Natural killer cell (primary cell): ENCODE measurements around the gene PRXL2B. TPM values are rescaled to one million over a fixed set of nuclear protein-coding genes. Genes with fewer than 3 reads are reported as not detected.

Experiments
- ATAC-seq, 3 donors: fragments of 150-1000 bp in 2 of 3; fragments of 200-7000 bp in 1 of 3; cut with Tn5 transposase; 1 replicate in 1 of 3; 2 replicates in 2 of 3; pipeline ENCODE4 v1.10.0; 2021; ENCODE audit warnings: mild to moderate bottlenecking in 2 of 3, moderate library complexity in 2 of 3
- DNase-seq, 2 donors: peaks; one replicate each; pipeline versions ENCODE4 v3.0.0 to v3.0.0-alpha.2; 2013 to 2021; ENCODE audit warnings: mixed read lengths in 1 of 2
- H3K27ac ChIP-seq: one replicate; pipeline ENCODE4 v1.5.1; 2013; ENCODE audit warnings: mild to moderate bottlenecking, low read length
- H3K27me3 ChIP-seq: one replicate; pipeline ENCODE4 v1.6.1; 2013; ENCODE audit warnings: low read length; ENCODE audit not compliant: control insufficient read depth, insufficient read depth
- H3K36me3 ChIP-seq: one replicate; pipeline ENCODE4 v1.6.1; 2013; ENCODE audit warnings: low read length; ENCODE audit not compliant: control insufficient read depth, insufficient read depth
- H3K4me1 ChIP-seq: one replicate; pipeline ENCODE4 v1.6.1; 2013; ENCODE audit warnings: low read length; ENCODE audit not compliant: control insufficient read depth, insufficient read depth
- H3K4me3 ChIP-seq: one replicate; pipeline ENCODE4 v1.5.1; 2013; ENCODE audit warnings: low read length
- H3K9me3 ChIP-seq: one replicate; pipeline ENCODE4 v1.6.1; 2013; ENCODE audit warnings: low read length; ENCODE audit not compliant: control insufficient read depth, insufficient read depth
- H3K27ac Mint-ChIP-seq, 2 donors: one replicate each; pipeline ENCODE4 v1.8.0; 2022; ENCODE audit warnings: mild to moderate bottlenecking in 2 of 2, mixed read lengths in 2 of 2, moderate library complexity in 1 of 2
- H3K27me3 Mint-ChIP-seq, 2 donors: one replicate each; pipeline ENCODE4 v1.8.0; 2022; ENCODE audit warnings: low read depth in 2 of 2, mixed read lengths in 2 of 2
- H3K36me3 Mint-ChIP-seq: one replicate; pipeline ENCODE4 v1.8.0; 2022; ENCODE audit warnings: mixed read lengths
- H3K4me1 Mint-ChIP-seq, 2 donors: one replicate each; pipeline ENCODE4 v1.8.0; 2022; ENCODE audit warnings: mixed read lengths in 2 of 2
- H3K4me3 Mint-ChIP-seq: one replicate; pipeline ENCODE4 v1.8.0; 2022; ENCODE audit warnings: mild to moderate bottlenecking, moderate library complexity, mixed read lengths
- H3K9me3 Mint-ChIP-seq, 2 donors: one replicate each; pipeline ENCODE4 v1.8.0; 2022; ENCODE audit warnings: mixed read lengths in 2 of 2
- CTCF ChIP-seq: fragments of 200-600 bp; IDR thresholded peaks from one replicate; pipeline ENCODE4 v1.8.0; 2022; ENCODE audit warnings: antibody characterized with exemption
- WGBS: methylation state at CpG from one replicate; pipeline ENCODE4 v1.1.7; 2013; ENCODE audit warnings: missing lambda C conversion rate; ENCODE audit not compliant: insufficient coverage; 5-methylcytosine and 5-hydroxymethylcytosine counted together
- intact Hi-C: fragments of 100-400 bp; cut with micrococcal nuclease; formaldehyde crosslinking; loops from one replicate; pipeline ENCODE4 v1.14.2; 2022
- total RNA-seq, 4 donors: library from RNA; stranded (reverse); fragments of 120-200 nt in 1 of 4; gene quantifications; one replicate each; pipeline versions ENCODE4 v1.2.3 to v1.2.4, GENCODE V29; 2013 to 2022

PRXL2B gene
- total RNA-seq, 3 donors from 2014 or later (not counting 1 experiment from before 2014, with no cell fraction given) = 11.3 to 15.1 (median 11.6) TPM

- Mint-ChIP-seq H3K4me1 (peaks cover 0 to 9% of the 10 kb centered on the region in 2 donors), H3K4me3 (no peak overlapping the region), H3K27me3 (peaks cover 16 to 17% of the 10 kb centered on the region in 2 donors), H3K9me3 (no peaks in the 10 kb centered on the region), H3K27ac (no peak overlapping the region), H3K36me3 (no peaks in the 10 kb centered on the region)
- Histone ChIP-seq H3K4me1 (peaks cover 11% of the 10 kb centered on the region), H3K4me3 (no peak overlapping the region), H3K9me3 (no peaks in the 10 kb centered on the region), H3K27ac (no peak overlapping the region), H3K36me3 (no peaks in the 10 kb centered on the region), H3K27me3 (no peaks in the 10 kb centered on the region)
- WGBS = 84% methylated on average over 18 of the region's 18 CpGs
- intact Hi-C loops = no loop called here
- ATAC-seq = no peak
- no peak for DNase-seq
- no peak for TF ChIP-seq CTCF
Measured at GRCh38 chr1:2601721-2602303, 15.2 kb downstream of the PRXL2B start.

- no peaks in the 10 kb centered on the region for H3K27me3 ChIP-seq
- DNase-seq = no peak
- H3K27ac ChIP-seq = no peak overlapping the region
- H3K9me3 Mint-ChIP-seq = no peaks in the 10 kb centered on the region
- ATAC-seq = no peak
- no peak overlapping the region for H3K4me3 ChIP-seq
- H3K36me3 Mint-ChIP-seq = no peaks in the 10 kb centered on the region
- 70% methylated on average over 15 of the region's 15 CpGs for WGBS
- H3K4me1 Mint-ChIP-seq = peaks cover 0 to 6% of the 10 kb centered on the region in 2 donors
- H3K27me3 Mint-ChIP-seq = peaks cover 16 to 17% of the 10 kb centered on the region in 2 donors
- no peaks in the 10 kb centered on the region for H3K36me3 ChIP-seq
- H3K9me3 ChIP-seq = no peaks in the 10 kb centered on the region
- H3K27ac Mint-ChIP-seq = no peak overlapping the region
- TF ChIP-seq CTCF = no peak
- H3K4me1 ChIP-seq = peaks cover 8% of the 10 kb centered on the region
- intact Hi-C loops = no loop called here
- no peak overlapping the region for H3K4me3 Mint-ChIP-seq
Measured at GRCh38 chr1:2602311-2602835, 15.8 kb downstream of the PRXL2B start.

GRCh38 chr1:2602866-2603520 is 16.4 kb downstream of the PRXL2B start:
- H3K4me1 Mint-ChIP-seq = no peaks in the 10 kb centered on the region
- no peaks in the 10 kb centered on the region for H3K36me3 Mint-ChIP-seq
- TF ChIP-seq CTCF = no peak
- WGBS = 81% methylated on average over 18 of the region's 18 CpGs
- H3K36me3 ChIP-seq = no peaks in the 10 kb centered on the region
- H3K4me3 Mint-ChIP-seq = no peak overlapping the region
- H3K27ac Mint-ChIP-seq = no peak overlapping the region
- DNase-seq (peak in 1 of 2 donors; percentile 12), ATAC-seq (no peak)
- no peak overlapping the region for H3K27ac ChIP-seq
- no peaks in the 10 kb centered on the region for H3K27me3 ChIP-seq
- H3K9me3 ChIP-seq = no peaks in the 10 kb centered on the region
- H3K27me3 Mint-ChIP-seq = peaks cover 13 to 16% of the 10 kb centered on the region in 2 donors
- H3K4me1 ChIP-seq = peaks cover 2% of the 10 kb centered on the region
- intact Hi-C loops = no loop called here
- no peak overlapping the region for H3K4me3 ChIP-seq
- H3K9me3 Mint-ChIP-seq = no peaks in the 10 kb centered on the region
